Body of pancreas (tissue), 4 donors: Measurements from ENCODE around the gene CDT1. TPM values are rescaled to one million over a fixed set of nuclear protein-coding genes. Genes with fewer than 3 reads are reported as not detected.

ENCODE experiments used
- ATAC-seq: fragments of 150-250 bp; one replicate; pipeline ENCODE4 v1.9.1; 2016
- DNase-seq, 4 donors: peaks; one replicate each; pipeline ENCODE4 v3.0.0-alpha.2; 2019
- H3K27ac ChIP-seq, 4 donors: fragments of 200-600 bp; sonication (generic); 1 replicate in 3 of 4; 2 replicates in 1 of 4; pipeline versions ENCODE4 v1.5.1 to v1.6.1; 2016 to 2019; ENCODE audit warnings: mild to moderate bottlenecking in 1 of 4, mixed read lengths in 1 of 4, moderate library complexity in 1 of 4
- H3K27me3 ChIP-seq, 2 donors: fragments of 200-600 bp; sonication (generic); one replicate each; pipeline ENCODE4 v1.6.0; 2016; ENCODE audit warnings: mild to moderate bottlenecking in 1 of 2
- H3K36me3 ChIP-seq, 2 donors: fragments of 200-600 bp; sonication (generic); replicated peaks in 1 of 2; 2 replicates each; pipeline ENCODE4 v1.5.1; 2016; ENCODE audit warnings: low read depth in 2 of 2; ENCODE audit not compliant: insufficient read depth in 1 of 2
- H3K4me1 ChIP-seq: fragments of 200-600 bp; sonication (generic); one replicate; pipeline ENCODE4 v1.6.0; 2016
- H3K4me3 ChIP-seq, 2 donors: fragments of 200-600 bp; sonication (generic); 1 replicate in 1 of 2; 2 replicates in 1 of 2; pipeline ENCODE4 v1.5.1; 2016 to 2019
- H3K9me3 ChIP-seq, 3 donors: fragments of 200-600 bp; sonication (generic); 1 replicate in 2 of 3; 2 replicates in 1 of 3; pipeline ENCODE4 v1.5.1; 2016
- CTCF ChIP-seq, 7 experiments: fragments of 450-650 bp in 4 of 7; fragments of 200-600 bp in 3 of 7; sonication (generic) in 3 of 7; IDR thresholded peaks; one replicate each; pipeline ENCODE4 v1.5.1; 2016 to 2019; ENCODE audit warnings: antibody characterized with exemption in 7 of 7
- POLR2A ChIP-seq, 3 donors: fragments of 450-650 bp; IDR thresholded peaks; one replicate each; pipeline ENCODE4 v1.6.1; 2016; ENCODE audit warnings: antibody characterized with exemption in 3 of 3, mild to moderate bottlenecking in 2 of 3
- WGBS, 2 donors: methylation state at CpG; one replicate each; pipeline ENCODE4 v1.1.5; 2017; 5-methylcytosine and 5-hydroxymethylcytosine counted together
- intact Hi-C: fragments of 100-400 bp; cut with DNase I; formaldehyde crosslinking; loops from one replicate; pipeline ENCODE4 v1.15.1; 2023
- total RNA-seq, 2 donors: library from RNA; depleted of rRNA; stranded (reverse); fragments of >200 nt; gene quantifications; one replicate each; pipeline ENCODE4 v1.1.0, GENCODE V29; 2016

CDT1 gene
- total RNA-seq, 2 donors from 2014 or later: 7.6 TPM; not detected in 1

GRCh38 chr16:88850531-88851199, 47.1 kb downstream of the CDT1 start:
- H3K27me3 ChIP-seq: no peaks in the 10 kb centered on the region
- H3K4me1 ChIP-seq: peaks cover 1% of the 10 kb centered on the region
- no peak overlapping the region for H3K4me3 ChIP-seq
- ATAC-seq (no peak), DNase-seq (no peak)
- TF ChIP-seq CTCF (IDR thresholded peaks at IDR 0.05) (no peak), POLR2A (IDR thresholded peaks at IDR 0.05) (no peak)
- H3K9me3 ChIP-seq: no peaks in the 10 kb centered on the region
- no peaks in the 10 kb centered on the region for H3K36me3 ChIP-seq
- 90 to 91% methylated on average over 25 to 33 of the region's 33 CpGs for WGBS, 2 donors
- intact Hi-C loops: no loop called here
- no peak overlapping the region for H3K27ac ChIP-seq

GRCh38 chr16:88851616-88852015, 48.0 kb downstream of the CDT1 start:
- WGBS, 2 donors: 93 to 94% methylated on average over 15 to 19 of the region's 19 CpGs
- no peak overlapping the region for H3K4me3 ChIP-seq
- no peaks in the 10 kb centered on the region for H3K9me3 ChIP-seq
- H3K36me3 ChIP-seq: no peaks in the 10 kb centered on the region
- intact Hi-C loops: no loop called here
- no peak for DNase-seq
- peaks cover 8% of the 10 kb centered on the region for H3K4me1 ChIP-seq
- no peak overlapping the region for H3K27ac ChIP-seq
- TF ChIP-seq POLR2A (IDR thresholded peaks at IDR 0.05): no peak
- no peak for TF ChIP-seq CTCF (IDR thresholded peaks at IDR 0.05)
- H3K27me3 ChIP-seq: no peaks in the 10 kb centered on the region
- no peak for ATAC-seq

- ATAC-seq: no peak
- Histone ChIP-seq H3K27ac (no peak overlapping the region), H3K4me3 (no peak overlapping the region), H3K36me3 (no peaks in the 10 kb centered on the region), H3K27me3 (no peaks in the 10 kb centered on the region), H3K4me1 (peaks cover 17% of the 10 kb centered on the region), H3K9me3 (no peaks in the 10 kb centered on the region)
- DNase-seq: no peak
- no peak for TF ChIP-seq POLR2A (IDR thresholded peaks at IDR 0.05)
- no peak for TF ChIP-seq CTCF (IDR thresholded peaks at IDR 0.05)
- intact Hi-C loops: no loop called here
- WGBS, 2 donors: 65 to 72% methylated on average over 10 to 17 of the region's 17 CpGs
These were observed 49.8 kb downstream of the CDT1 start for GRCh38 chr16:88853325-88853941.

- no peak overlapping the region for H3K27ac ChIP-seq
- 59% methylated on average over 11 to 18 of the region's 20 CpGs for WGBS, 2 donors
- H3K27me3 ChIP-seq: no peaks in the 10 kb centered on the region
- ATAC-seq: no peak
- peaks cover 17% of the 10 kb centered on the region for H3K4me1 ChIP-seq
- H3K36me3 ChIP-seq: no peaks in the 10 kb centered on the region
- H3K9me3 ChIP-seq: no peaks in the 10 kb centered on the region
- DNase-seq: no peak
- TF ChIP-seq POLR2A (IDR thresholded peaks at IDR 0.05): no peak
- TF ChIP-seq CTCF (IDR thresholded peaks at IDR 0.05): no peak
- intact Hi-C loops: no loop called here
- no peak overlapping the region for H3K4me3 ChIP-seq
These were observed 50.9 kb downstream of the CDT1 start for GRCh38 chr16:88854306-88855111.
